Suprapubic skin (tissue), 3 donors: Measurements from ENCODE around the gene XPNPEP2.

Experiments used
- CTCF ChIP-seq, 2 donors: fragments of 200-600 bp in 1 of 2; fragments of 450-650 bp in 1 of 2; sonication (generic) in 1 of 2; IDR thresholded peaks; one replicate each; pipeline ENCODE4 v1.5.1; 2016 to 2019; ENCODE audit warnings: antibody characterized with exemption in 2 of 2, mild to moderate bottlenecking in 1 of 2, moderate library complexity in 1 of 2
- POLR2AphosphoS5 ChIP-seq, 3 donors: sonication (generic); formaldehyde crosslinking; IDR thresholded peaks; one replicate each; pipeline ENCODE4 v1.6.1; 2017; ENCODE audit warnings: antibody characterized with exemption in 3 of 3

DNA sequence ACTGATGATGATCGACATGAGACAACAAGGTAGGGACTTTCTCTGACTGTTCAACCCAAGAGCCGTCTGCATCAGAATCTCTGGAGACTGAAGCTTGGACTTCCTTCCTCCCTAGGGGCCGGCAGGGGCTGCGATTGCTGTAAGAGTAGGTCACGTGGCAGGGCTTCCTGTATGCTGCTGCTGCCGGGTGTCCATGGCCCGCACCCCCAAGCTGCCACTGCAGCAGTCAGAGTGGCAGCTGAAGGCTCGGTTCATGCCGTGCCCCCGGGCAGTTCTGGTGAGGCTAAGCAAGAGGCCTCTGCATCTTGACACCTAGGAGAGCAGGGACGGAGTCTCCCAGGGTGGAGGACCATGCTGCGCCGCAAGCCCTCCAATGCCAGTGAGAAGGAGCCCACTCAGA lies 41.0 kb downstream of the XPNPEP2 start, which contains the start of gene SASH3:
- TF ChIP-seq POLR2AphosphoS5 (IDR thresholded peaks at IDR 0.05) (no peak), CTCF (IDR thresholded peaks at IDR 0.05) (no peak)
